HepG2 (cell line): ENCODE measurements around the gene DDO. TPM values are rescaled to one million over a fixed set of nuclear protein-coding genes. Genes with fewer than 3 reads are reported as not detected.

Experiments
- ATAC-seq: fragments of 200-7000 bp; cut with Tn5 transposase; 3 replicates; pipeline ENCODE4 v1.9.1; 2020; ENCODE audit warnings: mild to moderate bottlenecking, moderate library complexity
- BruUV-seq: library from RNA; stranded (reverse); fragments of 400-500 nt; replicated peaks from 2 replicates; lab custom pipeline; 2021; lab: Mats Ljungman, UMichigan
- CTCF ChIA-PET: fragments of 300-600 bp; formaldehyde crosslinking; extraction: SDS; loops from one replicate; lab custom pipeline; 2021; ENCODE audit warnings: low total read pairs, inconsistent platforms, low intra/inter-chr PET ratio; lab: Yijun Ruan, JAX
- POLR2A ChIA-PET: fragments of 350-600 bp; sonication (Branson Sonifier 250); formaldehyde crosslinking; loops from one replicate; lab custom pipeline; 2020; ENCODE audit warnings: antibody characterized with exemption, inconsistent platforms; lab: Yijun Ruan, JAX
- DNase-seq: peaks from one replicate; pipeline ENCODE4 v3.0.0-alpha.2; 2015; ENCODE audit warnings: low spot score
- FAIRE-seq: peaks from 3 replicates; lab custom pipeline; 2011; peaks lifted over from hg19 to GRCh38; lab: Jason Lieb, UNC
- H2AFZ ChIP-seq: one replicate; pipeline ENCODE4 v1.6.1; 2011; ENCODE audit warnings: low read length, inconsistent platforms
- H3K27ac ChIP-seq: fragments of 300-600 bp; 3 replicates; pipeline ENCODE4 v1.8.0; 2011; ENCODE audit warnings: mixed run types, mild to moderate bottlenecking, mixed read lengths, low read length, inconsistent platforms; ENCODE audit not compliant: insufficient read depth; ENCODE audit errors: extremely low read length
- H3K27me3 ChIP-seq, 2 experiments: fragments of 200-600 bp in 1 of 2; 2 replicates in 1 of 2; 3 replicates in 1 of 2; pipeline versions ENCODE4 v1.6.0 to v1.8.0; 2011; ENCODE audit warnings: low read length in 2 of 2, mild to moderate bottlenecking in 2 of 2, moderate library complexity in 2 of 2, inconsistent platforms in 1 of 2; ENCODE audit not compliant: insufficient read depth in 2 of 2, control insufficient read depth in 1 of 2
- H3K36me3 ChIP-seq, 2 experiments: fragments of 200-600 bp in 1 of 2; replicated peaks in 1 of 2; 2 replicates in 1 of 2; 3 replicates in 1 of 2; pipeline versions ENCODE4 v1.5.1 to v1.8.0; 2011; ENCODE audit warnings: low read length in 2 of 2, inconsistent platforms in 1 of 2; ENCODE audit not compliant: insufficient read depth in 2 of 2, control insufficient read depth in 1 of 2
- H3K4me1 ChIP-seq: 2 replicates; pipeline ENCODE4 v1.5.1; 2012; ENCODE audit warnings: low read length, inconsistent platforms; ENCODE audit not compliant: insufficient read depth
- H3K4me2 ChIP-seq: 2 replicates; pipeline ENCODE4 v1.6.0; 2011; ENCODE audit warnings: low read depth, low read length, inconsistent platforms
- H3K4me3 ChIP-seq, 3 experiments: fragments of 200-600 bp in 1 of 3; sonication (generic), shearing (Covaris generic) in 1 of 3; replicated peaks in 1 of 3; 2 replicates each; pipeline ENCODE4 v1.5.1; 2011 to 2016; ENCODE audit warnings: low read length in 3 of 3, inconsistent platforms in 2 of 3, low read depth in 2 of 3, mild to moderate bottlenecking in 2 of 3, control low read depth in 1 of 3, mixed read lengths in 1 of 3; ENCODE audit not compliant: insufficient read depth in 1 of 3
- H3K79me2 ChIP-seq: one replicate; pipeline ENCODE4 v1.6.1; 2011; ENCODE audit warnings: low read length, inconsistent platforms; ENCODE audit not compliant: insufficient read depth
- H3K9ac ChIP-seq: 2 replicates; pipeline ENCODE4 v1.6.0; 2011; ENCODE audit warnings: mild to moderate bottlenecking, low read depth, low read length, inconsistent platforms; ENCODE audit not compliant: insufficient read depth
- H3K9me3 ChIP-seq: 2 replicates; pipeline ENCODE4 v1.5.1; 2012; ENCODE audit warnings: mild to moderate bottlenecking, low read length
- H4K20me1 ChIP-seq: 2 replicates; pipeline ENCODE4 v1.6.0; 2011; ENCODE audit warnings: inconsistent platforms, mild to moderate bottlenecking, low read length, moderate library complexity; ENCODE audit not compliant: insufficient read depth
- CCDC6 ChIP-seq: sonication (generic); formaldehyde crosslinking; IDR thresholded peaks from 2 replicates; pipeline ENCODE4 v1.8.1; 2022; ENCODE audit warnings: mild to moderate bottlenecking, missing genetic modification reagents, moderate library complexity
- FIP1L1 ChIP-seq: fragments of 200-400 bp; formaldehyde crosslinking; IDR thresholded peaks from 2 replicates; pipeline ENCODE4 v1.6.1; 2018; ENCODE audit warnings: low read depth, mild to moderate bottlenecking, low read length, moderate library complexity, borderline replicate concordance; ENCODE audit not compliant: insufficient read depth
- HCFC1 ChIP-seq: fragments of 150-350 bp; IDR thresholded peaks from 2 replicates; pipeline ENCODE4 v1.6.1; 2014; ENCODE audit warnings: low read depth, low read length
- KDM1A ChIP-seq: IDR thresholded peaks from 2 replicates; pipeline ENCODE4 v1.6.1; 2016; ENCODE audit warnings: missing compliant biosample characterization
- MEIS1 ChIP-seq: sonication (generic); formaldehyde crosslinking; IDR thresholded peaks from 2 replicates; pipeline ENCODE4 v1.9.0; 2021; ENCODE audit warnings: mild to moderate bottlenecking, missing genetic modification reagents, moderate library complexity, borderline replicate concordance
- MIER2 ChIP-seq: IDR thresholded peaks from 2 replicates; pipeline ENCODE4 v1.6.1; 2016; ENCODE audit warnings: missing biosample characterization, missing genetic modification reagents
- NCOR1 ChIP-seq: fragments of 200-600 bp; sonication (generic); IDR thresholded peaks from 2 replicates; pipeline ENCODE4 v1.7.0; 2017; ENCODE audit warnings: antibody characterized with exemption, low read length, borderline replicate concordance
- POLR2AphosphoS5 ChIP-seq: IDR thresholded peaks from 2 replicates; pipeline ENCODE4 v1.6.1; 2012; ENCODE audit warnings: low read depth, low read length
- SP4 ChIP-seq: sonication (generic); formaldehyde crosslinking; IDR thresholded peaks from 2 replicates; pipeline ENCODE4 v1.8.1; 2023; ENCODE audit warnings: mild to moderate bottlenecking, missing genetic modification reagents
- ZBED4 ChIP-seq: sonication (generic); formaldehyde crosslinking; IDR thresholded peaks from 2 replicates; pipeline ENCODE4 v1.4.0; 2020; ENCODE audit warnings: missing genetic modification reagents, borderline replicate concordance
- ZNF253 ChIP-seq: sonication (generic); formaldehyde crosslinking; IDR thresholded peaks from 2 replicates; pipeline ENCODE4 v1.8.0; 2022; ENCODE audit warnings: mild to moderate bottlenecking, missing genetic modification reagents, borderline replicate concordance
- ZNF317 ChIP-seq: sonication (generic); formaldehyde crosslinking; IDR thresholded peaks from 2 replicates; pipeline ENCODE4 v1.5.0; 2020; ENCODE audit warnings: mild to moderate bottlenecking, missing genetic modification reagents
- ZNF414 ChIP-seq: sonication (generic); formaldehyde crosslinking; IDR thresholded peaks from 2 replicates; pipeline ENCODE4 v1.5.0; 2020; ENCODE audit warnings: missing genetic modification reagents
- ZNF781 ChIP-seq: sonication (generic); formaldehyde crosslinking; IDR thresholded peaks from 2 replicates; pipeline ENCODE4 v1.5.1; 2020; ENCODE audit warnings: borderline replicate concordance, mild to moderate bottlenecking, missing genetic modification reagents; ENCODE audit errors: not compliant biosample characterization
- ZZZ3 ChIP-seq: sonication (generic); formaldehyde crosslinking; IDR thresholded peaks from 2 replicates; pipeline ENCODE4 v1.4.0; 2020; ENCODE audit warnings: missing genetic modification reagents, mild to moderate bottlenecking, borderline replicate concordance
- WGBS: methylation state at CpG from one replicate; pipeline ENCODE4 v1.1.6; 2017; ENCODE audit warnings: low lambda C conversion rate; 5-methylcytosine and 5-hydroxymethylcytosine counted together
- in situ Hi-C: cut with HindIII; loops from 2 replicates; pipeline ENCODE4 v1.10.0; 2017; ENCODE audit warnings: low pct_unique_long_range_greater_than_20kb; ENCODE audit not compliant: extremely low pct_ligation_motif_present
- intact Hi-C: fragments of 100-400 bp; cut with micrococcal nuclease; formaldehyde crosslinking; loops from one replicate; pipeline ENCODE4 v1.10.0; 2022; ENCODE audit not compliant: unreplicated experiment
- polyA plus RNA-seq, 8 experiments: library from polyadenylated mRNA; depleted of rRNA in 3 of 8; stranded (reverse) in 7 of 8; unstranded in 1 of 8; fragments of >200 nt; fragmentation: Illumina TruSeq in 4 of 8; extraction: Trizol in 4 of 8; gene quantifications; 2 replicates each; pipeline versions ENCODE4 v1.2.1 to v1.2.3, GENCODE V29; 2011 to 2016; ENCODE audit warnings: low read depth in 4 of 8, missing spikeins in 1 of 8, mixed read lengths in 1 of 8; ENCODE audit not compliant: insufficient read depth in 1 of 8
- total RNA-seq, 5 experiments: library from RNA; depleted of rRNA; stranded (reverse); fragments of >200 nt; fragmentation: Illumina TruSeq; extraction: Trizol; gene quantifications; 2 replicates each; pipeline ENCODE4 v1.2.3, GENCODE V29; 2016; ENCODE audit warnings: low read depth in 1 of 5

The DDO gene
- total and polyA plus RNA-seq, 2 of the 13 experiments (the other 11 are each of a cell fraction or from before 2014, with no cell fraction given) = 6.1 to 10.3 TPM

GRCh38 chr6:110357298-110357663 lies 58.1 kb downstream of the DDO start (continued):
- TF ChIP-seq ZNF414 (CRISPR knock-in tag) (no peak), NCOR1 (no peak)

- Histone ChIP-seq H3K36me3 (no peaks in the 10 kb centered on the region), H3K27me3 (no peaks in the 10 kb centered on the region), H3K4me3 (no peak overlapping the region), H3K79me2 (no peaks in the 10 kb centered on the region), H3K9me3 (no peaks in the 10 kb centered on the region), H2AFZ (no peak overlapping the region), H4K20me1 (no peaks in the 10 kb centered on the region), H3K9ac (no peak overlapping the region), H3K27ac (no peak overlapping the region), H3K4me2 (no peak overlapping the region), H3K4me1 (peaks cover 42% of the 10 kb centered on the region)
- BruUV-seq = no TSS peak
- no peak for ATAC-seq
- WGBS = 83% methylated on average over 15 of the region's 15 CpGs
- TF ChIP-seq ZZZ3 (CRISPR knock-in tag) (no peak), ZNF253 (CRISPR knock-in tag) (no peak), MIER2 (CRISPR knock-in tag) (no peak), MEIS1 (CRISPR knock-in tag) (no peak), FIP1L1 (no peak), ZBED4 (no peak), KDM1A (no peak), CCDC6 (CRISPR knock-in tag) (no peak), HCFC1 (no peak), POLR2AphosphoS5 (no peak), ZNF317 (CRISPR knock-in tag) (no peak), ZNF781 (CRISPR knock-in tag) (no peak), SP4 (CRISPR knock-in tag) (no peak)
- intact Hi-C loops = no loop called here
- ChIA-PET CTCF (no interaction called here), POLR2A (no interaction called here)
- in situ Hi-C loops = no loop called here
- DNase-seq = no peak
- FAIRE-seq = no peak
These were observed 58.6 kb downstream of the DDO start for GRCh38 chr6:110356778-110357177.
